Sigmoid colon (tissue), 7 donors: ENCODE results near the gene CORO1A. TPM values are rescaled to one million over a fixed set of nuclear protein-coding genes. Genes with fewer than 3 reads are reported as not detected.
A peak's percentile ranks its signal among the peaks of the same experiment; 100 is the strongest.

Source experiments
- DNase-seq: peaks from one replicate; pipeline ENCODE4 v3.0.0-alpha.2; 2019
- H3K27ac ChIP-seq, 4 donors: fragments of 200-600 bp; sonication (generic); one replicate each; pipeline ENCODE4 v1.5.1; 2016 to 2019; ENCODE audit warnings: mild to moderate bottlenecking in 1 of 4
- H3K27me3 ChIP-seq, 3 donors: fragments of 200-600 bp; sonication (generic); one replicate each; pipeline ENCODE4 v1.5.1; 2019; ENCODE audit warnings: mild to moderate bottlenecking in 1 of 3
- H3K36me3 ChIP-seq, 4 donors: fragments of 200-600 bp; sonication (generic); one replicate each; pipeline ENCODE4 v1.5.1; 2016 to 2019
- H3K4me1 ChIP-seq, 4 donors: fragments of 200-600 bp; sonication (generic); one replicate each; pipeline ENCODE4 v1.5.1; 2017 to 2019
- H3K4me3 ChIP-seq, 4 donors: fragments of 200-600 bp; sonication (generic); one replicate each; pipeline ENCODE4 v1.5.1; 2017 to 2019; ENCODE audit warnings: mild to moderate bottlenecking in 2 of 4, moderate library complexity in 1 of 4
- H3K9me3 ChIP-seq, 4 donors: fragments of 200-600 bp in 3 of 4; sonication (generic) in 3 of 4; one replicate each; pipeline versions ENCODE4 v1.5.1 to v1.6.1; 2013 to 2019
- CTCF ChIP-seq, 4 experiments: fragments of 450-650 bp in 3 of 4; fragments of 200-600 bp in 1 of 4; IDR thresholded peaks; one replicate each; pipeline ENCODE4 v1.5.1; 2016 to 2019; ENCODE audit warnings: antibody characterized with exemption in 4 of 4, mild to moderate bottlenecking in 3 of 4, moderate library complexity in 2 of 4
- EP300 ChIP-seq, 4 donors: sonication (generic); formaldehyde crosslinking; IDR thresholded peaks; one replicate each; pipeline ENCODE4 v1.6.1; 2017; ENCODE audit warnings: antibody characterized with exemption in 4 of 4
- POLR2A ChIP-seq, 2 donors: fragments of 450-650 bp; IDR thresholded peaks; one replicate each; pipeline ENCODE4 v1.6.1; 2016; ENCODE audit warnings: antibody characterized with exemption in 2 of 2, mild to moderate bottlenecking in 2 of 2, moderate library complexity in 2 of 2
- POLR2AphosphoS5 ChIP-seq, 4 donors: sonication (generic); formaldehyde crosslinking; IDR thresholded peaks; one replicate each; pipeline ENCODE4 v1.6.1; 2017; ENCODE audit warnings: antibody characterized with exemption in 4 of 4
- WGBS, 2 donors: extraction: QIAGEN DNeasy Blood & Tissue Kit; methylation state at CpG; one replicate each; pipeline ENCODE4 v1.1.7; 2013; 5-methylcytosine and 5-hydroxymethylcytosine counted together
- intact Hi-C: fragments of 100-400 bp; cut with DNase I; formaldehyde crosslinking; loops from one replicate; pipeline ENCODE4 v1.15.1; 2023
- polyA plus RNA-seq, 3 donors: library from polyadenylated mRNA; stranded (reverse); fragments of 200-250 nt; gene quantifications; one replicate each; pipeline ENCODE4 v1.2.3, GENCODE V29; 2013
- total RNA-seq, 4 donors: library from RNA; depleted of rRNA; stranded (reverse); fragments of >200 nt; gene quantifications; one replicate each; pipeline ENCODE4 v1.1.0, GENCODE V29; 2016
- donor health status: healthy with polysubstance abuse.
- donor health status: Bipolar disorder and iron deficiency.
- donor health status: healthy.

Gene CORO1A
- 10 to 100 TPM; 14.7 to 28.0 (median 24.4) TPM for total RNA-seq
- 100 to 1,000 TPM in 1 of 3 donors, 10 to 100 TPM in 2; 35.8 to 309 (median 40.2) TPM for polyA plus RNA-seq

GRCh38 chr16:30183233-30184095, at the start of gene CORO1A:
TSS of gene CORO1A (plus strand) at chr16:30183602. CDS start at chr16:30185210, 1,608 bp downstream.
- DNase-seq, result peak; percentile 92
- intact Hi-C loops, result no loop called here
- H3K27me3 ChIP-seq, result no peaks in the 10 kb centered on the region
- H3K27ac ChIP-seq, result peak within 1 kb of the TSS; percentile 73 to 83 (median 78)
- H3K4me3 ChIP-seq, result peak within 1 kb of the TSS; percentile 32 to 63 (median 62)
- TF ChIP-seq EP300 (IDR thresholded peaks at IDR 0.05) (no peak), POLR2A (IDR thresholded peaks at IDR 0.05) (peak in 1 of 2 donors; percentile 23), CTCF (IDR thresholded peaks at IDR 0.05) (no peak), POLR2AphosphoS5 (IDR thresholded peaks at IDR 0.05) (peak in 3 of 4 donors; percentile 52 to 80 (median 75))
- H3K9me3 ChIP-seq, result no peaks in the 10 kb centered on the region
- H3K4me1 ChIP-seq, result peaks cover 0 to 17% (median 15%) of the 10 kb centered on the region in 4 donors
- WGBS, 2 donors, result 1 to 2% methylated on average over 81 of the region's 81 CpGs
- H3K36me3 ChIP-seq, result no peaks in the 10 kb centered on the region

- H3K27me3 ChIP-seq, result no peaks in the 10 kb centered on the region
- intact Hi-C loops, result no loop called here
- TF ChIP-seq CTCF (IDR thresholded peaks at IDR 0.05), result no peak
- no peaks in the 10 kb centered on the region for H3K9me3 ChIP-seq
- 70 to 76% methylated on average over 11 of the region's 11 CpGs for WGBS, 2 donors
- peaks cover 0 to 3% (median 0%) of the 10 kb centered on the region in 4 donors for H3K4me1 ChIP-seq
- H3K36me3 ChIP-seq, result no peaks in the 10 kb centered on the region
- H3K27ac ChIP-seq, result peak overlapping the region in 1 of 4 donors; percentile 2
- no peak for DNase-seq
- no peak overlapping the region for H3K4me3 ChIP-seq
These were observed 46.3 kb upstream of the CORO1A start for GRCh38 chr16:30136971-30137605.

- no peaks in the 10 kb centered on the region for H3K27me3 ChIP-seq
- intact Hi-C loops, result no loop called here
These were observed 45.5 kb upstream of the CORO1A start for GRCh38 chr16:30137897-30138296.

More at GRCh38 chr16:30137897-30138296, 45.5 kb upstream of the CORO1A start:
- TF ChIP-seq POLR2A (IDR thresholded peaks at IDR 0.05) (no peak), EP300 (IDR thresholded peaks at IDR 0.05) (no peak), POLR2AphosphoS5 (IDR thresholded peaks at IDR 0.05) (no peak), CTCF (IDR thresholded peaks at IDR 0.05) (no peak)
- 82 to 84% methylated on average over 8 of the region's 8 CpGs for WGBS, 2 donors
- no peaks in the 10 kb centered on the region for H3K9me3 ChIP-seq
- H3K27ac ChIP-seq, result peak overlapping the region in 1 of 4 donors; percentile 2
- H3K4me1 ChIP-seq, result no peaks in the 10 kb centered on the region
- H3K4me3 ChIP-seq, result no peak overlapping the region
- H3K36me3 ChIP-seq, result no peaks in the 10 kb centered on the region
- no peak for DNase-seq
